Activated CD8-positive, alpha-beta T cell treated with anti-CD3 and anti-CD28 coated beads for 36 hours (primary cell): ENCODE data around the gene SMARCA2. TPM values are rescaled to one million over a fixed set of nuclear protein-coding genes. Genes with fewer than 3 reads are reported as not detected.

Source experiments
- ATAC-seq: fragments of 200-7000 bp; cut with Tn5 transposase; one replicate; pipeline ENCODE4 v1.10.0; 2021; ENCODE audit warnings: mild to moderate bottlenecking, moderate library complexity
- CTCF ChIA-PET: fragments of 350-600 bp; sonication (Branson Sonifier 250); formaldehyde crosslinking; loops from one replicate; lab custom pipeline; 2021; ENCODE audit warnings: antibody characterized with exemption; lab: Charles Lee
- POLR2A ChIA-PET: fragments of 350-600 bp; sonication (Branson Sonifier 250); formaldehyde crosslinking; loops from one replicate; lab custom pipeline; 2021; ENCODE audit warnings: antibody characterized with exemption; lab: Charles Lee
- DNase-seq: peaks from one replicate; pipeline ENCODE4 v3.0.0-alpha.2; 2020
- H3K27ac Mint-ChIP-seq: one replicate; pipeline ENCODE4 v1.8.0; 2021; ENCODE audit warnings: mild to moderate bottlenecking, mixed read lengths
- H3K27me3 Mint-ChIP-seq: one replicate; pipeline ENCODE4 v1.8.0; 2021; ENCODE audit warnings: mixed read lengths
- H3K36me3 Mint-ChIP-seq: one replicate; pipeline ENCODE4 v1.8.0; 2021; ENCODE audit warnings: low read depth, mixed read lengths
- H3K4me1 Mint-ChIP-seq: one replicate; pipeline ENCODE4 v1.8.0; 2021; ENCODE audit warnings: low read depth, mixed read lengths
- H3K4me3 Mint-ChIP-seq: one replicate; pipeline ENCODE4 v1.8.0; 2021; ENCODE audit warnings: mild to moderate bottlenecking, moderate library complexity, mixed read lengths
- H3K9me3 Mint-ChIP-seq: one replicate; pipeline ENCODE4 v1.8.0; 2021; ENCODE audit warnings: mixed read lengths
- intact Hi-C: fragments of 100-400 bp; cut with micrococcal nuclease; formaldehyde crosslinking; loops from one replicate; pipeline ENCODE4 v1.10.0; 2022
- total RNA-seq, 2 experiments: library from RNA; stranded (reverse); gene quantifications; one replicate each; pipeline ENCODE4 v1.2.3, GENCODE V29; 2021
- TF ChIP-seq, protein P1 (sequence below): fragments of 200-600 bp; IDR thresholded peaks from one replicate; pipeline ENCODE4 v1.8.0; 2022; ENCODE audit warnings: antibody characterized with exemption, mild to moderate bottlenecking

SMARCA2 gene
- total RNA-seq, 2 experiments from 2014 or later, result 94.7 to 99.4 TPM

DNA sequence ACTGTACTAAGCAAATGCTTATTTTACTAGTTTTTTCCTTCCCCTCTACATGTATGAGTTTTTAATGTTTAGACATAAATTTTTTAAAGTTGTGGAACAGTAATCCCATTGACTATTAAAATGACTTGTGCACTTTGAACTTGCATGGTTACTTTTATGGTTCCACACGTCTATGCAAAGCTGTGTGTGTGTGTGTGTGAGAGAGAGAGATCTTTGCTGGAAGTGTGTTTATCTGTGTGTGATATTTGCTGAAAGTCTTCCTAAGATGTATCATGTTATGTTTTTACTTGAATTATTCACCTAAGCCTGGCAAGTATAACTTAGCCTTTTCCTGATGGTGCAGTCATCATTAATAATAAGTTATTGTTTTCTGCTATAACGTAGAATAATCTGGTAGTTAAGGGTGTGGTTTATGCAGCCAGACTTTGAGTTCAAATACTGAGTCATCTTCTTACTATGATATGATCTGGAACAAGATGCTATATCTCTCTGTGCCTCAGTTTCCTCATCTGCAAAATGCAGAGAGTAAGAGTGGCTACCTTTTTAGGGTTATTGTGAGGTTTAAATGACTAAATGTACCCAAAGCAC is 138.6 kb downstream of the SMARCA2 start:
- H3K9me3 Mint-ChIP-seq, result no peaks in the 10 kb centered on the region
- intact Hi-C loops, result no loop called here
- peaks cover 18% of the 10 kb centered on the region for H3K36me3 Mint-ChIP-seq
- ChIA-PET POLR2A (no interaction called here), CTCF (no interaction called here)
- H3K4me3 Mint-ChIP-seq, result no peak overlapping the region
- no peak for ATAC-seq
- H3K4me1 Mint-ChIP-seq, result peaks cover 56% of the 10 kb centered on the region
- no peak overlapping the region for H3K27ac Mint-ChIP-seq
- no peak for DNase-seq
- TF ChIP-seq, protein P1, sequence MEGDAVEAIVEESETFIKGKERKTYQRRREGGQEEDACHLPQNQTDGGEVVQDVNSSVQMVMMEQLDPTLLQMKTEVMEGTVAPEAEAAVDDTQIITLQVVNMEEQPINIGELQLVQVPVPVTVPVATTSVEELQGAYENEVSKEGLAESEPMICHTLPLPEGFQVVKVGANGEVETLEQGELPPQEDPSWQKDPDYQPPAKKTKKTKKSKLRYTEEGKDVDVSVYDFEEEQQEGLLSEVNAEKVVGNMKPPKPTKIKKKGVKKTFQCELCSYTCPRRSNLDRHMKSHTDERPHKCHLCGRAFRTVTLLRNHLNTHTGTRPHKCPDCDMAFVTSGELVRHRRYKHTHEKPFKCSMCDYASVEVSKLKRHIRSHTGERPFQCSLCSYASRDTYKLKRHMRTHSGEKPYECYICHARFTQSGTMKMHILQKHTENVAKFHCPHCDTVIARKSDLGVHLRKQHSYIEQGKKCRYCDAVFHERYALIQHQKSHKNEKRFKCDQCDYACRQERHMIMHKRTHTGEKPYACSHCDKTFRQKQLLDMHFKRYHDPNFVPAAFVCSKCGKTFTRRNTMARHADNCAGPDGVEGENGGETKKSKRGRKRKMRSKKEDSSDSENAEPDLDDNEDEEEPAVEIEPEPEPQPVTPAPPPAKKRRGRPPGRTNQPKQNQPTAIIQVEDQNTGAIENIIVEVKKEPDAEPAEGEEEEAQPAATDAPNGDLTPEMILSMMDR, result no peak
- no peaks in the 10 kb centered on the region for H3K27me3 Mint-ChIP-seq

DNA sequence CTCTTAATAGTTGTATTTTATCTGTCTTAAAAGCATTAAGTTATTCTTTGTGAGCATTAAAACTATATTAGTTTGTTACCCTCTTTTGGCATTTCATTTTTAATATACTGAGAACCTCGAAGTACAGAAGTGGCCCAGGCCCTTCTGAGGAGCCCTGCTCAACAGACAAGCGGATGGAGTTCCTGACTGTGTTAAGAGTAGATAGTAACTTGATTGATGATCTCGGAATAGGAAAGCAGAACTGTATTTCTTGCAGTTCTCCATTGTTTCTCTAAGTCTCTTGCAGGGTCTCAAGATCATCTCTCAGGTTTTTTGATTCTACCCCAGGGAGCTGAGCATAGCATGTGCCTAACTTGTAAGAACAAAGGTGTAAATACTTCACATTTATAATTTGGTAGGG is 139.6 kb downstream of the SMARCA2 start:
- ChIA-PET POLR2A (no interaction called here), CTCF (no interaction called here)
- Mint-ChIP-seq H3K36me3 (peaks cover 15% of the 10 kb centered on the region), H3K9me3 (no peaks in the 10 kb centered on the region), H3K27ac (peak overlapping the region; percentile 10), H3K4me3 (no peak overlapping the region), H3K27me3 (no peaks in the 10 kb centered on the region), H3K4me1 (peaks cover 59% of the 10 kb centered on the region)
- ATAC-seq, result no peak
- TF ChIP-seq, protein P1, result no peak
- intact Hi-C loops, result no loop called here
- no peak for DNase-seq

DNA sequence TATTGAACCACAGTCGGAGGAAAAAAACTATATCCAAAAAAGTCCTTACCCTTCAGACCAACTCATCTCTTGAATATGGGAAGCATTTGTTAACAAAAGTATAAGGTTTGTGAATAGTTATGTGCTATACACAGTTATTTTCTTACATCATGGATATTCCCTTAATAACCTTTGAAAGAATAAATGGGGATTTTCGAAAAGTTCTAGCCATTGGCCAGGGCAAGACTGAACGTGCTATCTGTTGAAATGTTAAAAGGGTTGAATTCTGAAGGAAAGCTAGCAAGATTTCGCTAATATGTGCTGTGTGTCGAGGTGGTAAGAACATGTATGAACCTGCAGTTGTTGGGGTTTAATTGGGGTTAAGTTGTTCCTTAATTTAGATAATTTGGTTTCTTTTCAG is 140.8 kb downstream of the SMARCA2 start:
- ChIA-PET CTCF (no interaction called here), POLR2A (no interaction called here)
- ATAC-seq (no peak), DNase-seq (no peak)
- H3K27ac Mint-ChIP-seq, result no peak overlapping the region
- intact Hi-C loops, result no loop called here
- H3K4me1 Mint-ChIP-seq, result peaks cover 58% of the 10 kb centered on the region
- TF ChIP-seq, protein P1, result no peak
- H3K36me3 Mint-ChIP-seq, result peaks cover 9% of the 10 kb centered on the region
- H3K27me3 Mint-ChIP-seq, result no peaks in the 10 kb centered on the region
- H3K9me3 Mint-ChIP-seq, result no peaks in the 10 kb centered on the region
- no peak overlapping the region for H3K4me3 Mint-ChIP-seq

DNA sequence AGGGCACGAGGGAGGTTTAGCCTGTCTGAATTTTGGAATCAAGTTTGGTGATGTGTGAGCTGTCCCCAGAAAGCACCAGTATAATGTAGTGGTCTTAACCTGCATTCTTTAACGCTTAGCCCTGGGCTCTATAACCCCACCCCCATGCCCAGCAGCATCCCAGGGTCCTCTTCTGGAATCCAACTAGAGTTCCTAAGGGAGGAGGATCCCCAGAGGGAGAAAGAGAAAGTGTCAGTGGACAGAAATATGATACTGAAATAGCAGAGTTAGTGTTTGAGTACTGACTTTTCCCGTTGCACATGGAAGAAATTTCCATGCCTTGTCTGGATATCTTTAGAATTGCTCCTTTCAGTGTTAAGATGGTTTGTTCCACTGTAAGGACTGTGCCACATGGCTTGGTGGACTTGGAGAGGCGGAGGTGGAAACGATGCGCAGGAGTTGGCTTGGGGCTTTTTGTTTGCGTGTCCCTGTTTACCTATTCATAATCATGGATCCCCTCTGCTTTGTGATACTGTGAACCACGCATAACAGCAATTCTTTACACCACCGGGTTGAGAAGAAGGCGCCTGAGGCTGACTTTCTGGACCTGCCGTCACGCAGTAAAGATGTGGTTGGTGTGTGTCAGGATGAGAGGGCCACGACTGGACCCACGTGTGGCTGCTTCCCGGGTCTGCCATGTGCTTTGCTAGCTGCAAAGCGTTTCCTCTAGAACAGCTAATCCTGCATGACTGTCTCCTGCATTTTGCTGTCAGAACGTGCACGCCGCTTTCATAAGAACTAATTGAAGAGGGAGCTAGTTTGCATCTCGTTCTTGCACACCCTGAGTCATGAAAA is 142.3 kb downstream of the SMARCA2 start:
- DNase-seq, result peak; percentile 73
- peaks cover 11% of the 10 kb centered on the region for H3K36me3 Mint-ChIP-seq
- ChIA-PET POLR2A (interaction anchor here (0.7 to 1.6 kb wide), 4 partner anchors 10 to 146 kb away, joined by 3 to 7 read pairs (median 3); no protein-coding TSS in a partner anchor), CTCF (interaction anchor here (1.2 to 1.9 kb wide), 3 partner anchors 21 to 26 kb away, joined by 3 to 8 read pairs (median 8); no protein-coding TSS in a partner anchor)
- ATAC-seq, result peak; percentile 75
- peak overlapping the region; percentile 81 for H3K4me3 Mint-ChIP-seq
- peaks cover 54% of the 10 kb centered on the region for H3K4me1 Mint-ChIP-seq
- intact Hi-C loops, result no loop called here
- no peaks in the 10 kb centered on the region for H3K27me3 Mint-ChIP-seq
- TF ChIP-seq, protein P1, result no peak
- H3K27ac Mint-ChIP-seq, result peak overlapping the region; percentile 97
- no peaks in the 10 kb centered on the region for H3K9me3 Mint-ChIP-seq
